ENCODE results near the gene ASB8.

Gene ASB8

DNA sequence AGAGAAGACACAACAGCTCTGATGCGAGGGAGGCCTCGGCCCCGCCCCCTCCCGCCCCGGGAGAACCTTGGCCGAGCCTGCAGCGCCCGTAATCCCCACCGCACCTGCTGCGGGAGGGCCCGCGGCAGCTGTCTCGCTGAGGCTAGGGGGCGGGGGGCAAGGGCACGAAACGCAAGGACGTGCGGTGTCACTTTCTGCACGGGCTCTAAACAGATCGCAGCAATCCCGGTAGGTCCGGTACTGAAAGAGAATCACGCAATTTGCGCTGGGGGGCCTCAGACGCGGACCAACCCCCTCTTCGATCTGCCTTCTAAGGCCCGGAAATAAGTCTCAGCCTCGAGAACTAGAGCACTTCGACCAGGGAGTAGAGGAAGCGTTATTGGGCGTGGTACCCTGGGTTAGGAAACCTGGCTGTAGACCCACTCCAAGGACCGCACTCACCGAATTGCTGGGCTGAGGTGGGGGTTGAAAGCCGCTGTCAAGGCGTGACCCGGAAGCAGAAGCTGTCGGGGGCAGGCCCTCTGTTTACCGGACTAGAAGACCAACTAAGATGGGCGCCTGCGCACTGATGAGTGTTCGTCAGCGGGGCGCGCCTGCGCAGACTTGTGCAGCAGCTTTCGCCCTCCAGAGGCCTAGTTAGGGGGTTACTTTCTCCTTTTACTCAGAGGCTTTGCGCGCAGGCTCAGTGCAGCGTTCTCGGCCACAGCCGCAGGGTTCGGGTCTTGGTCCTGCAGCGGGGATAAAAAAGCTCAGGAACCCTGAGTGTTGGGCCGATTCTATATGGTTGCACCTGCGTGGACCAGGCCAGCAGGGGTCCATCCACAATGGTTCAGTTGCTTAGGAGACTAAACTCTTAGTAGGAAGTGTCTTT is at the start of gene ASB8:
TSS of gene ASB8 (minus strand) at position 498 of the 871 bp plus-strand sequence. CDS start 4,019 bp downstream, outside the sequence.
- DNase-seq (ENCODE audit: low read depth), result peak; percentile 99

DNA sequence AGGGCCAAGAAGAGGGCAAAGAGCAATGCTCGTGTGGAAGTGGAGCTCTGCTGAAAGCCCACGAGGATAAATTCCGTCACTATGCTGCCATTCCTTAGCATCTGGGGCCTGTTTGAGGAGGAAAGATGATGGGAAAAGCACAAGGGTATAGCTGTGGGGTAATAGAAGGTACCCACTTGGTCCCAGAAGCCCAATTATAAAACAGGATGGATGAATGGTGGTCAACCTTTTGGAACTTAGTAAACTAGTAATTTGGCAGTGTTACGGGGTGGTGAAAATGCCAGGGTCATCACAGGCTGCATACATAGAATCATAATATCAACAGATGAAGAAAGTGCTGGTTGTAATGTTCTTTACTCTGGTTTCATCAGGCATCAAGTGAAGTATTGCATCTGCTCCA is 45.9 kb upstream of the ASB8 start, which contains the start of gene OR10AD1:
TSS of gene OR10AD1 (minus strand) at position 101 of the 400 bp plus-strand sequence. CDS start at position 101, 0 bp downstream.
- DNase-seq (ENCODE audit: low read depth), result no peak

DNA sequence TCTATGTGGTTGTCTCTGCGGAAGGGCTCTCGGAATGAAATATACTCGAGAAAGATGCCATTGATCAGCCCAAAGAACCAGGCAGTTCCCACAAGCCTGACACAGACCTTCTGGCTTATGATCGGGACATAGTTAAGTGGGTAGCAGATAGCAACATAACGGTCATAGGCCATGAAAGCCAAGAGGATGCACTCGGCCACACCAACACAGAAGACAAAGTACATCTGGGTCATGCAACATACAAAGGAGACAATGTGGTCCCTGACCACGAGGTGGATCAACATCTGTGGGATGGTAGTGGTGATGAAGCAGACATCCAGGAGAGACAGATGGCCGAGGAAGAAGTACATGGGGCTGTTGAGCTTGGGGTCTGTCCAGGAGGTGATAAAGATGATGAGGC is 45.5 kb upstream of the ASB8 start:
- no peak for DNase-seq (ENCODE audit: low read depth)

DNA sequence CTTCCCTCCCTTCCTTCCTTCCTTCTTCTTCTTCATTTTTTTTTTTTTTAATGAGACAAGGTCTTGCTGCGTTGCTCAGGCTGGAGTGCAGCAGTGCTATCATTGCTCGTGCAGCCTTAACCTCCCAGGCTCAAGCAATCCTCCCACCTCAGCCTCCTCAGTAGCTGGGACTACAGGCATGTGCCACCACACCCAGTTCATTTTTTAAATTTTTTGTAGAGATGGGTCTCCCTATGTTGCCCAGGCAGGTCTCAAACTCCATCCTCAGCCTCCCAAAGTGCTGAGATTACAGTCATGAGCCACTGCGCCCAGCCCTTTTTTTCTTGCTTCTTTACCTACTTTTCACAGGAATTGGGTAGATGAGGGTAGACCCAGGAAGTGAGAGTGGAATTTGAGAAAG is 44.2 kb upstream of the ASB8 start:
- DNase-seq (ENCODE audit: low read depth), result no peak

- DNase-seq (ENCODE audit: low read depth), result no peak
Observed at GRCh38 chr12:48201091-48201490, 43.8 kb upstream of the ASB8 start.

- no peak for DNase-seq (ENCODE audit: low read depth)
Observed at GRCh38 chr12:48199774-48200221, 42.5 kb upstream of the ASB8 start.

DNA sequence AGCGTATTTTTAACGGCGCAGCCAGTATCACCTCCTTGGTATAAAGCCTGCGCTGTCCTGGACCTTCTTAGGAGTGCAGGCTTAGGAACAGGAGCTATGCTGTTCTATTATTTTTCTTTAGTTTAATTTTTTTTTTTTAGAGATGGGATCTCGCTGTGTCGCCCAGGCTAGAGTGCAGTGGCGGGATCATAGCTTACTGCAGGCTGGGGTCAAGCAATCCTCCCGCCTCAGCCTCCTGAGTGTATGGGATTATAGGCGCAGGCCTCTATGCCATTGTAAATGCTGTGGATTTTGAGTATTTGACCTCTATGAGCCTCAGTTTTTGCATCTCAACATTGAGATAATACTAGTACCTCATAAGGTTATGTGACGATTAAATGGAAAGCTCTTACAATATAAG is 41.7 kb upstream of the ASB8 start:
- no peak for DNase-seq (ENCODE audit: low read depth)

GRCh38 chr12:48198672-48198971 is 41.3 kb upstream of the ASB8 start:
- DNase-seq (ENCODE audit: low read depth), result no peak

- peak; percentile 89 for DNase-seq (ENCODE audit: low read depth)
Observed at GRCh38 chr12:48197971-48198671, 40.8 kb upstream of the ASB8 start.

DNA sequence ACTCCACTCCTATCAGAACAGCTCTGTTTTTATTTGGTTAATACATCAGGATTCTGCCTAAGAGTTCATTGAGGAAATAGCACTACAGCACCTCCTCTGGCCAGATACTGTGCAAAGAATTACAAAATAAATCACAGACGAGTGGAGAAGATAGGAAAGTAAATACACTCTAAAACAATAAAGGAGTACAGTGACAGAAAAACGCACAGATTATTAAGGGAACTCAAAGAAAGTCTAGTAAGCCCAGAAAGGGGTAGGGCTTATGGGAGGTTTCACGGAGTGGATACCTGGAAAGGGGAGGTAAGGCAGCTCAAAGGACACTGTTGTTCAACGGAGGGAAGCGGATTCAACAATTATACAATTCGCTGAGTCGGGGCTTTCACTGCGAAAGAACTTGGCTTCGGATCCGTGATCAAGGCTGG is 40.2 kb upstream of the ASB8 start:
- DNase-seq (ENCODE audit: low read depth), result no peak

DNA sequence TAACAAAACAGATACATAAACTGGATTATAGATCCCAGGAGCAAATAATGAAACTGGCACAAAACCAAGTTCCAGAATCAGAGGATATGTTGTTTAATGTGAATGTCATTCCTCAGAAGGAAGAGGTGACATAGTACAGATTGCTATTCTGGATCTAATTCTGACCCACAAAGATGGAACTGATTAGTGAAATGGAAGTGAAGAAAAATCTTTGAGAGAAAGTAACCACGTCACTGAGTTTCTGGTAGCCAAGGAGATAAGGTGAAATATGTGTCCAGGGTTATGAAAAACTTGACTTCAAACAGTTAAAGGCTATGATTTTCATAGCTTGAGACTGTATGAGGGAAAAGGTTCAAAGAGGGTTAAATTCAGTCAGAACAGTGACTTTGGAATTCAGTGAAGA is 37.5 kb upstream of the ASB8 start:
- no peak for DNase-seq (ENCODE audit: low read depth)

DNA sequence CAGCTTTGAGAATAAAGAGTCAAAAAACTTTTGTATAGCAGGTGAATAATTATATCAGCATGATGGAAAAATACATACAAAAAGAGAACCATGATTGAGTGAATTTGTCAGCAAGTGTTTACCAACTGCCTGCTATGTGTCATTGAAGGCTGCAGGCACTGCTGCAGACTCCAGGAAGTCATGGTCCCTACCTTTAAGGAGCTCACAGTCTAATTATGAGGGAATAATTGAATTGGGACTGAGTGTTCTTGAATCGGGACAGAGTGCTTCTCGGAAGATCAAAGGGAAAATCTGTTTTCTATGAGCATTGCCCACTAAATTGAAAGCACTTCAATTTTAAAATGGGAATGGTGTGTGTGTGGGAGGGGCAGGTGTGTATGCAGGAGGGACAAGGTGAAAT is 36.3 kb upstream of the ASB8 start:
- no peak for DNase-seq (ENCODE audit: low read depth)

DNA sequence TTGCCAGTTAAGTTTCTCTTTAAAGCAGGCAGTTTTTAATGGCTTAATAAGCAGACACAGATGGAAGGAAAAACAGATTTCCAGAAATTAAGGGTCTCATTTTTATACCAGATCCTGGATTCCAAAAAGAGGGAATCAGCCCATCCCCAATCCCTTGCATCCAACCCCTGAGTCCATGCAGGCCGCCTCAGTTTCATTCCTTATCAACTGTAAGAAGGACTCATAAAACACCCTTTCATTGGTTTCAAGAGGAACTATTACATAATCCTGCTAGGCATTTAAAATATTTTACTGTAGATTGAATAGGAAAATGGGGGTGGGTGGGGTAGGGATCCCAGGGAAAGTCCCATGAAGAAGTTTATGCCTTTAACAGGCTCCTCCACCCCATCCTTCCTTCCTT is 35.5 kb upstream of the ASB8 start:
- DNase-seq (ENCODE audit: low read depth), result no peak

DNA sequence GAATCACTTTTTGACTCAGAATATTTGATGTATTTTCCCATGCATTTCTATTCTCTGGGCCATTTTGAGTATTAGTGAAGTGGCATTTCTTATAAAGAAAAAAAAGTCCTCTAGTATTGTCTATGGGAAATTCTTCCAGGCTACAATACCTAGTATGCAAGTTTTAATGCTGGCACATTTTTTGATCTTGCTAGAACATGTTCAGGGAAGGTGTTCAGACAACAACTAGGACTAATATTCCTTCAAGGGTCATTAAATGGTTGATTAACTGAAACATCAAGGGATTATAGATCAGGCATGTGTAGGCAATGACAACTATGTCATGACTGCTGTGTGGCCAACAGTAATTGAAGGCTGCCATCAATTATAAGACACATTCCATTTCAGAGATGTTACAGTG is 33.8 kb upstream of the ASB8 start:
- DNase-seq (ENCODE audit: low read depth), result no peak

GRCh38 chr12:48189331-48190125 is 32.2 kb upstream of the ASB8 start:
- DNase-seq (ENCODE audit: low read depth), result peak; percentile 57

DNA sequence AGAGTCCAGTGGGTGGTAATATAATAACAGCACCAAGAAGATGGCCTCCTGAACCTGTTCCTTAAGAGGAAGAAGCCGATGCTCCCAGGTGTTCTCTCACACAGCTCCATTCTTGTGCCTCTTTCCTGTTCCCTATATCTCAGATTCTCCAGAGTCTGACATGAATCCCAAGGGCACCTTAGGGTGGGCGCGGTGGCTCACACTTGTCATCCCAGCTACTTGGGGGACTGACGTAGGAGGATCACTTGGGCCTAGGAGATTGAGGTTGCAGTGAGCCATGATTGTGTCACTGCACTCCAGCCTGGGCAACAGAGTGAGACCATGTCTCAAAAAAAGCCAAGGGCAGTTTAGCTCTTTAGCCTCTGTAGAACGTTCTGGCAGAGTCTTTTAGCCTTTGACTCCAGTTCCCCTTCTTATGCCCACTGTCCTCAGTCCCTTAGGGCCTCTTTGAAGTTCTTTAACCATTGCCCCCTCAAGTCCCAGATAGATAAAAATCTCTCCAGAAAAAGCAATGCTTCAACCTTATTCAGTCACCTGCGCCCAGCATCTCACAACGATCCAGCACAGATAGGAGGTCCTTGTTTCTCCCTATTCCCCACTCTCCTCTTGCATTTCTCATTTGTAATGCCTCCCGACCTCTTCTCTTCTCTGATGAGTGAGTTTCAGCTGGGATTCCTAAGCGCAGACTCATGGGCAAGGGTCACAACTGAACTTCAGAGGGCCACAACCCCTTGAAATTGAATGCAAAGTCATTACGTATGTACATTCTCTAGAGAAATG is 30.8 kb upstream of the ASB8 start:
- DNase-seq (ENCODE audit: low read depth), result no peak

DNA sequence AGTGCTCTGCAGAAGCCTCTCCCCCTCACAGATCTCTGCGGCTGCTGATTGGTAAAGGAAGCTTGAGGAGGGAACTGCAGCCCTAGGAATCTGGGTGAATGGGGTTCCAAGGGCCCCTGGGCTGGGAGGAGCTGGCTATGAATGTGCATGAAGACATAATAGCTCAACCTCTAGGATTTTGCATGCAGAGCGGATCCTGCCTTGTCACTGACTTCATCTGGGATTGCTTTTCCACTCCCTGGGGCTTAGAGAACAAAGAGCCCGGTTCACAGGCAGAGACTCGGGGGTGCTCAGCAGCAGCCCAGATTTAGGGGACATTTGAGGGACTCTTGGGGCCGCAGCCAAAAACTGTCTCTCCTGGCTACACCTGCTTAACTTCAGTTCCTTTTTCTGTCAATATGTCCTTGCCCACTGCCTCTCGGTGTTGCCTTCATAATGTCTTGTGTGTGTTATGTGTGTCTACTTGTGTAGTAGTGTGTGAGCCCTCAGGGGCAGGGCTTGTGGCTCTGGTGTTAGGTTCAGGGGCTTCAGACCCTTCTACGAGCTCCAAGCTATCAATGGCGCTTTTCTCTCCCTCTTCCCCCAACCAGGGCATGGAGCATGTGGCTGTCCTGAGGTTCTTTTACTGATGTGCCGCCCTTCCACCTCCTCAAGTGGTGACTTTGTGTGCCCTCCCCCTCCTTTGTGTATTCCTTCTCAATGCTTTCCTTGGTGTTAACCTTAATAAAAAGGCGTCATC is 28.0 kb upstream of the ASB8 start:
- no peak for DNase-seq (ENCODE audit: low read depth)

DNA sequence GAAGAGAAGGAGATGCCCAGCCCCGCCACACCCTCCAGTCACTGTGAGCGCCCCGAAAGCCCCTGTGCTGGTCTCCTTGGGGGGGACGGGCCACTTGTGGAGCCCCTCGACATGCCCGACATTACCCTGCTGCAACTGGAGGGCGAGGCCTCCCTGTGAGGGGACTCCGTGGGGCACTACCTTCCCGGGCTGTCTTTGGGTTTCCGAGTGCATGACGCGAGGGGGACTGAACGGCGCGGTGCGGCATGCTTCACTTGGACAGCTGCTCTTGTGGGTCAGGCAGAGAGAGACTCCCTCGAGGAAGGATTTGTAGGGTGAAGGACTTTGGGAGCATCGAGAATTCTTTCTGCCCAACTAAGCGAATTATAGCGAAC is 27.2 kb upstream of the ASB8 start:
- DNase-seq (ENCODE audit: low read depth), result no peak

DNA sequence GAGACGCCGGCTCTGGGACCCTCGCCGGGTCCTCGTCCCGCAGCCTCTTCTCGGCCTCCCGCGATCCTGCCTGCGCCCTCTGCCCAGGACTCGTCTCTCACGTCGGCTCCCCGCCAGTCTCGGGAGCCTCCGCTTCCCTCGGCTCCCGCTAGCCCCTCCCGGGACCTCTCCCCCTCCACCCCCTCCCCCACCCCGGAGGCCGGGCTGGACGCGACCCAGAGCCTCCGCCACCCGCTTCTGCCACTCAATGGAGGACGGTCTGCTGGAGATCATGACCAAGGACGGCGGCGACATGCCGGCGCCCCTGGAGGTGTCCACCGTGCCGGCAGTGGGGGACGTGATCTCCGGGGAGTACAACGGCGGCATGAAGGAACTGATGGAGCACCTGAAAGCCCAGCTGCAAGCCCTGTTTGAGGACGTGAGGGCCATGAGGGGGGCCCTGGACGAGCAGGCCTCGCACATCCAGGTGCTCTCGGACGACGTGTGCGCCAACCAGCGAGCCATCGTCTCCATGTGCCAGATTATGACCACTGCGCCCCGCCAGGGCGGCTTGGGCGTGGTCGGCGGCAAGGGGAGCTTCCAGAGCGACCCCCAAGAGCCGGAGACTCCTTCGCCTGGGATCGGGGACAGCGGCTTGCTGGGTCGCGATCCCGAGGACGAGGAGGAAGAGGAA is 26.7 kb upstream of the ASB8 start:
- DNase-seq (ENCODE audit: low read depth), result no peak

DNA sequence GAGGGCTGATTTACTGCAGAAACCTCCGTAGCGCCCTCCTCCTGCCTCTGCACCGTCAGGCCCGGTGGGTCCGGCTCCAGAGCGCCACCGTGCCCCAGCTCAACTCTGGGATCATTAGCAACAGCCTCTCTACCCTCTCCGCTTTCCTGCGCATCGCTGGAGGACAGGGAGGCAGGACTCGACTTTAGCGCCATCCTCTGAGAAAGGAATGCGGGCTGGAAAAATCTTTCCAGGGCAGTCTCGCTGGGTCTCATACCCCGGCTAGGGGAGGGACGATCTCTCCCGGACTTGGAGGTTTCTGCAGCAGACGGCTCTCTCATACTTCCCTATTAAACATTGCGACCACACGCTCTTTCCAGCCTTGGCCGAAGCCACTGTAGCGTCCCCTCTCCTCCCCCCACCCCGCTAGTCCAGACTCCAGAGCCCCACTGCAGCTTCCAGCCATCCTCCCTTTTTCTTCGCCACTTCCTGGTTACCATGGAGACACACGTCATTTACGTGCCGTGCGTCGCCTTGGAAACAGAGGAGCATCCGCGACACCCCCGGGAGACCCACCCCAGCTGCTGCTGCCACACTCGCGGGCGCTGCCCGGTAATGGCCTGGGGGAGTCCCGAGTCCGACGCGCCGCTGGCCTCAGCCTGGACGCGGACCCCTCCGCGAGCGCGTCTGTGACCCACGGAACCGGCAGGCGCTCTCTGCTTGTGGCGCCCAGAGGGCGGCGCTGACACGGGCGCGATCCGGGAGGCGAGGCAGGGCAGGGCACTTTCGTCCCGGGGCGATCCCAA is 26.0 kb upstream of the ASB8 start, which contains the start of gene CCDC184:
TSS of gene CCDC184 (plus strand) at position 554 of the 785 bp plus-strand sequence. CDS start 479 bp downstream, outside the sequence.
- peak; percentile 70 for DNase-seq (ENCODE audit: low read depth)

Measured in activated T-cell treated with anti-CD3 and anti-CD28 coated beads for 24 hours (primary cell).